Caki2 (cell line): ENCODE data around the gene ATG13. TPM values are rescaled to one million over a fixed set of nuclear protein-coding genes. Genes with fewer than 3 reads are reported as not detected.
"Not testable (repeated sequence)": the region's sequence is repeated elsewhere in the genome, so short reads cannot be mapped to it uniquely, and the experiment has no call there.

Experiments used
- DNase-seq: peaks from one replicate; pipeline ENCODE4 v3.0.0-alpha.2; 2015; ENCODE audit warnings: low read depth
- in situ Hi-C: cut with HindIII; loops from 2 replicates; pipeline ENCODE4 v1.10.0; 2016; ENCODE audit warnings: low sequenced_read_pairs, low pct_unique_long_range_greater_than_20kb, mixed read lengths
- total RNA-seq: library from RNA; depleted of rRNA; stranded (reverse); fragments of >200 nt; shearing (Covaris generic); gene quantifications from 2 replicates; pipeline ENCODE4 v1.2.3, GENCODE V29; 2014; ENCODE audit warnings: low replicate concordance; rRNA removed

Gene ATG13
- 24.5 and 43.1 TPM in 2 replicates for total RNA-seq

DNA sequence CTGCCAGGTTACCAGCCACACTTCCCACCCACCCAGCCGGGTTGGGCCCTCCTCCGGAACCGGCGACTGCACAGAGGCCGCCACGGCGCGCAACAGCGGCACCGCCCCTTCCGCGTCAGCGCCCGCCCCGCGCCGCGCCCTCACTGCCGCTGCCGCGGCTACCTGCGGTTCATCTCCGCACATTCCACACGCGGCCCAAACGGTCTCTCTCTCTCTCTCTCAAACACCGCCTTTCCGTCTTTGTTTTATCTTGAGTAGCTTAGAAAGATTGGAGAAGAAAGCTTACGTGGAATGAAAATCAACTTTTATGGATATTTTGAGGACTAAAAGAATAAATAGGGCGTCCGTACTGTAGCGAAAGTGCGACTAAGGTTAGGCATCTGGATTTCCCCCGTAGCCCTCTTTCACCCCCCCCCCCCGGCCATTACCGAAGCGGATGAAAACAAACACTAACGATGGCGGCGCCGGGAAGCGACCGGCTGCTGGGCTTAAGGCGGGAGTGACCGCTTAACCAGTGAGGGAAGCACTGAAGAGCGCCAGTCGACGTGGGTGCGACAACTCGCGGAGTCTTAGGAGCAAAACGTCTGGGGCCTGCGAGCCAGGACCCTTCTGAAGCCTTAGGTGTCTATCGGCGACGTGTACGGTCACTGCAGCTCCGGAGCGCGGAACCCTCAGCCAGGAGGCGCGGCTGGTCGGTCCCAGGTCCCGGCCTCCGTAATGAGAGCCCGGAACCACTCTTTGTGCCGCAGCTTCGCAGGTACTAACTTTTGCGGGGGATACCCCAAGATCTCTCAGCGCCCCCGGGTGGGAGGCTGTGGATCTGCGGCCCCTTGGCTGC is at the start of gene ATG13, which contains the start of gene HARBI1:
TSS of gene ATG13 (plus strand) at position 420 of the 838 bp plus-strand sequence. CDS start 26,739 bp downstream, outside the sequence.
TSS of gene HARBI1 (minus strand) at position 94 of the 838 bp plus-strand sequence. CDS start 990 bp downstream, outside the sequence.
- peak; percentile 88 for DNase-seq
- in situ Hi-C loops = no loop called here

DNA sequence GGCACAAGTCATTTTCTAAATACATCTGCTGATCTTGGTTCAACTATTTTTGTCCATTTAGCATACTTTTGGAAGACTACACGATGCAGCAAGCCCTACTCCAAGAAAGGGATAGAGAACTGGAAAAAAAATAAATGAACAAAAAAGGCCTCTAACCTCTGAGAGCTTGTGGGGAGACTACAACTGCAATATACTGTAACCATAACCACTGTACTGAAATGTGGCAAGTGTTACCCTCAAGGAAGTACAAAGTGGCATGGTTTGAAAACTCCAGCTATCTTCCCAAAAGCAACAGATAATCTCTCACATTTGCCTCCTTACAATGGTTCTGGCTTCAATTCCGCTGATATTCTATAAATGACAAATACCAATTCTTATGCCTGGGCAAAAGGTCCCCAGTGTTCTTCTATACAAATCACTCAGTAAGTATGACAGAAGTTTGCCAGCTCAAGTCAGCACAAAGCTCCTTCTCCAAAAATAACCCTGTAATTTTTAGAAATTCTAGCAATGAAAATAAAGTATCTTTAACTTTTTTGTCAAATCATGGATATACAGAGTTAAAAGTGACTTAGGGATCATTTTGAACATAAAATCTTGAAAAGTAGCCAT is 46.5 kb upstream of the ATG13 start:
- no peak for DNase-seq
- in situ Hi-C loops = no loop called here

DNA sequence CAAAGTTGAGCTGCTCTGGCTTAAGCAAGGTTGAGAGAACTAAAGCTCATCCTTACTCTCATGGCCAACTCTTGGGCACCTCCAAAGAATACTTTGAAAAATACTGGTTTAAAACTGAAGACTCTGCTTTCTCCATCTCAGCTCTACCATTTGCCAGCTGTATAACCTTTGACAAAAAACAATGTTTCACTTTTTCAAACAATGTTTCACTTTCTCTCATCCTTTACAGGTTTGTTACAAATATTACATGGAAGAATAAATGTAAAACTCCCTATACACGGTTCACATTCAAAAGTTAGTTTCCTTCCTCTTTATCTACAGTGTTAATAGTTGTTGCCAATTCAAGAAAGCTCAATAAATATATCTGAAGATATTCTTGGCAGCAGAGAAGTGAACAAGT is 42.7 kb upstream of the ATG13 start:
- in situ Hi-C loops = no loop called here

DNA sequence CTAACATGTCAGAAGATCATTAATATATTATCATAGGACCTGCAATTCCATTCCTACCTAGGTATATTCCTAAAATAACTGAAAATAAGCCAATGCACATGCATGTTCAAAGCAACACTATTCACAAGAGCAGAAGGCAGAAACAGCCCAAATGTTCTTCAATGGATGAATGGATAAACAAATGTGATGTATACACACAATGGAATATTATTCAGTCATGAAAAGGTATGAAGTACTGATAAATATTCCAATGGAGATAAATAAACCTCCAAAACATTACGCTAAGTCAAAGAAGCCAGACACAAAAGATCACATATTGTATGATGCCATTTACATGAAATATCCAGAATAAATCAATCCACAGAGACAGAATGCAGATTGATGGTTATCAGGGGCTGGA is 40.3 kb upstream of the ATG13 start:
- DNase-seq = no peak
- in situ Hi-C loops = no loop called here

More for the DNA sequence above, 42.7 kb upstream of the ATG13 start:
- no peak for DNase-seq

DNA sequence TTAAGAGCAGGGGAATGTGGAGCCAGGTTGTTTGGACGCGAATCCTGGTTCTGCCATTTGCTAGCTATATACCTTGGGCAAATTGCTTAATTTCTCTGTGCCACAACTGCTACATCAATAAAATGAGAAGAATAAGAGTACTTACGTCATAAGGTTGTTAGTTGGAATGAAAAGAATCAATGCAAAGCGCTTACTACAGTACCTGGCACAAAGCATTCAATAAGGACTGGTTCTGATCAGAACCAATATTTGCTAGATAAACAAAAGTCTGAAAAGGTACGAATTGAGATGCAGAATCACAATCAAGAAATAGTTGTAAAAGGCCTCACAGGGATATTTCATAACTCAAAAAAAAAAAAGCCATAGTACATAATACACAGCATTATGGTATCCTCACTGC is 34.8 kb upstream of the ATG13 start:
- no peak for DNase-seq
- in situ Hi-C loops = no loop called here

DNA sequence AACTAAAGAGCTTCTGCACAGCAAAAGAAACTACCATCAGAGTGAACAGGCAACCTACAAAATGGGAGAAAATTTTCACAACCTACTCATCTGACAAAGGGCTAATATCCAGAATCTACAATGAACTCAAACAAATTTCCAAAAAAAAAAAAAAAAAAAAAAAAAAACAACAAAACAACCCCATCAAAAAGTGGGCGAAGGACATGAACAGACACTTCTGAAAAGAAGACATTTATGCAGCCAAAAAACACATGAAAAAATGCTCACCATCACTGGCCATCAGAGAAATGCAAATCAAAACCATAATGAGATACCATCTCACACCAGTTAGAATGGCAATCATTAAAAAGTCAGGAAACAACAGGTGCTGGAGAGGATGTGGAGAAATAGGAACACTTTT is 33.8 kb upstream of the ATG13 start:
- in situ Hi-C loops, DNase-seq: not testable (repeated sequence)

DNA sequence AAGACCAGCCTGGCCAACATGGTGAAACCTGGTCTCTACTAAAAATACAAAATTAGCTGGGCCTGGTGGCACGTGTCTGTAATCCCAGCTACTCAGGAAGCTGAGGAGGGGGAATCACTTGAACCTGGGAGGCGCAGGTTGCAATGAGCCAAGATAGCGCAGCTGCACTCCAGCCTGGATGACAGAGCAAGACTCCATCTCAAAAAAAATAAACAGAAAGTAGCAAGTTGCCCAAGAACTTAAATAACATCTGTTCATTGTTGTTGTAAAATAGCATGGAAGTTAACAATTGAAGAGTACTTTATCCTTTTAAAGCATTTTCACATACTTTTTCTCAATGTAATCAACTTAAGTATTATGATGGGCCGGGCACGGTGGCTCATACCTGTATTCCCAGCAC is 29.2 kb upstream of the ATG13 start:
- in situ Hi-C loops = no loop called here
- no peak for DNase-seq

DNA sequence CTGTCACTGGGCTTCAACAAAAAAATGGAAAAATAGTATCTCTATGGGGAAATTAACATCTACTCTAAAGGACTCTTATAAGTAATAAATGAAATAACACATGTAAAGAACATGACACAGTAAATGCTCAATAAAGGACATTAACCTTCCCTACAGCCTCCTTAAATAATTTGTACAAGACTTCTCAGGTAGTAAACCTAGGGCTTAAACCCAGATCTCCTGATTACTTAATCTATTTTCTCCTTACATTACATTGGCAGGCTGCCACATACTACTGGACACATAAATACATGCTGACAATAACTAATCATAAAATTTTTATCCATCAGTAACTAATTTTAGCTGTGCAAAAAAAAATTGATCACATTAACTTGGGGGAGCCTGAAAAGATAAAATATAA is 28.4 kb upstream of the ATG13 start:
- no peak for DNase-seq
- in situ Hi-C loops = no loop called here

DNA sequence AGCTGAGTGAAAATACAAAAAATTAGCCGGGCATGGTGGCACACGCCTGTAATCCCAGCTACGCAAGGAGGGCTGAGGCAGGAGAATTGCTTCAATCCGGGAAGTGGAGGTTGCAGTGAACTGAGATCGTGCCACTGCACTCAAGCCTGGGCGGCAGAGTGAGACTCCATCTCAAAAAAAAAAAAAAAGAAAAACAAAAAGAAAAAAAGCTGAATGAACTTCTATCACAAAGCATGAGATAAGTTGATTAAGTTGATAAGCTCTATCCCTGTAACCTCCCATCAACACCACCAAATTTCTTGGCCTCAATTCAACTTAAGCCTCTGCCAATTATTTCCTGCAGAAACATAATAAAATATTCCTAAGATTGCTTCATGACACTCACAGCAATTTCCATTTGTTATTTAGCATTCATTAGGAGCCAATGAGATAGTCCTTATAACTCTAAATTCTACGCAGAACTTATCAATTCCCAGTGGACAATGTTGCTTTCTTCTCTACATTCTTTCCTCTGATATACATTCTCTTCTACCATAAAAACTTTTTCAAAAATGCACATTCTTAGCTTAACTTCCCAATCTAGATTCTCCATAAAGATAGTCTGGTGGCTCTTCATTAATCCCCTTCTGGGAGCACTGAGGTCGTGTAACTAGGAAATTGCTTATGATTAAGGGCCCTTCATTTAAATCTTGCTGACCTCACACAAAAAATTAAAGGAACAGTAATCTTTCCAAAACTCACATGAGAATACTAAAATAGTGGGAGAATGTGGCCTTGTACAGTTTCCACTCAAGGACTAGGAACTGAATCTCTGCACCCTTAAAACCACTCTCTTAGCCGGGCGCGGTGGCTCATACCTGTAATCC is 26.4 kb upstream of the ATG13 start:
- in situ Hi-C loops = no loop called here
- no peak for DNase-seq

DNA sequence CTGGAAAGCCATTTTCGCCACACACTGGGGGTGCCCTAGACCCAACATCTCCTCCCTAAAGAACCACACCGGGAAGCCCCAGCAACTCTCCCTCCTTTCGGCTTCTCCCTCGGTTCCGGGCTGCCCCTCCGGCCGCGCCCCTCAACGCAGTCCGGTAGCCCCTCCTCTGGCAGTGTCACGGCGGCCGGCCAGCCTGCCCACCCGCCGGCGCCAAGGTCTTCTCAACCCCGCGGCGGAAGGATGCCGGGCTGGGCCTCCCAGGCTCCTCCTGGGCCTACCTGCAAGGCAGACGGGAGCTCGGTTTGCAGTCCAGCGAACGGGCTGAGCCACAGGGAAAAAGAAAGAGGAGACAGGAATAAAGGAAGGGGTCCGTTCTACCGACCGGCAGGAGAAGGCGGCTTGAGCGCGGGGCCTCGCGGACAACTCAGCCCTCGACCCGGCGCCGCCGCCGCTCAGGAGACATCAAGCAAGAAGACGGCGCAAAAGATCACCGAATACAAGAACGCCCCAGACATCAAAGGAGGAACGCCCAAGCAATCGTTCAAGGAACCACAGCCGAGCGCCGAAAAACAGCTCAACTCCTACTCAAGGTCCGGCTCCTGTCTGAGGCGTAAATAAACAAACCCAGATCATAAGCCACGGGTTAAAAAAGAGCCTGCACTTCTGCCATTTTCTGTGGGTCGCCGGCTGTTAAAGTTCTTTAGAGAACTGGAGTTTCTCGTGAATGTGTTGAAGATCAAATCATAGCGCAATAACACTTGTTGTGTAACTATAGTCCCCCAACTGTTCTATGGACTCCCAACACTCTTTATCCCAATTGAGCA is 23.6 kb upstream of the ATG13 start, which contains the start of gene AMBRA1:
TSS of gene AMBRA1 (minus strand) at position 474 of the 824 bp plus-strand sequence. CDS start 45,643 bp downstream, outside the sequence.
- DNase-seq = peak; percentile 83
- in situ Hi-C loops = no loop called here

DNA sequence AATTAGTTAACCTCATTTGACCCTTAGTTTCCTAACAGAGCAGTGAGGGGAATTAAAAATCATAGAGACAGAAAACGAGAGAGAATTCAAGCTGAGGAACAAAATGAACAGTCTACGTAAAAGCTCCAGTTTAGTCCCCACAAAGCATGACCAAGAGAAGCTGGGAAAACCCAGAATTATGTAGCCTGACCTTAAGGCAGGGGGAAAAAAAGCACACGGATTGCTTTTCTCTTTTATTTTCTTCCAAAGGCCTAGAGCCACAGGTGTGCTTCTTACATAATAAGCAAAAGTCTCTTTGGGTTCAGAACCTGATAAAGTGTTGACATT is 23.0 kb upstream of the ATG13 start:
- no peak for DNase-seq
- in situ Hi-C loops = no loop called here

DNA sequence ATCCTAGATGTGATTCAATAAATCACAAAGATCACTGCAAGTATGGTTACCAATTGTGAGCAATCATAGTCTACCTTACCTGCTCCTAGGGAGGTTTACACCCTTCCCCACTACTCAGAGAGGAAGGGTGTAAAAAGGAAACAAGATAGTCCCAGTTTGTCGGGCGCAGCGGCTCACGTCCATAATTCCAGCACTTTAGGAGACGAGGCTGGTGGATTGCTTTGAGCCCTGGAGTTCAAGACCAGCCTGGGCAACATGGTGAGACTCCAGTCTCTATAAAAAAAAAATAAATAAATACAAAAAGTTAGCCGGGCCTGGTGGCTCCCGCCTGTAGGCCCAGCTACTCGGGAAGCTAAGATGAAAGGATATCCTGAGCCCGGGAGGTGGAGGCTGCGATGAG is 22.6 kb upstream of the ATG13 start:
- DNase-seq = no peak
- in situ Hi-C loops = no loop called here

DNA sequence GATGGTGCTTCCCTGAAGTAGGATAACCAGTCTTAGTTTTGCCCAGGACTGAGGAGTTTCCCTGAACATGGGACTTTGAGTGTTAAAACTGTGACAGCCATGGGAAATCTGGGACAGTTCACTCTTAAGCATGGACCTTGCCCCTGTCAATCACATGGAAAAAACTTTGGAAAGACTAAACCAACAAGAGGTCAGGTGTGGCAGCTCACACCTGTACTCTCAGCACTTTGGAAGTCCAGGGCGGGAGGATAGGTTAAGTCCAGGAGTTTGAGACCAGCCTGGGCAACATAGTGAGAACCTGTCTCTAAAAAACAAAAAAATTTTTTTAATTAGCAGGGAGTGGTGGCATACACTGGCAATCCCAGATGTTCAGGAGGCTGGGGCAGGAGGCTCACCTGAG is 20.2 kb upstream of the ATG13 start:
- DNase-seq = no peak
- in situ Hi-C loops = no loop called here

DNA sequence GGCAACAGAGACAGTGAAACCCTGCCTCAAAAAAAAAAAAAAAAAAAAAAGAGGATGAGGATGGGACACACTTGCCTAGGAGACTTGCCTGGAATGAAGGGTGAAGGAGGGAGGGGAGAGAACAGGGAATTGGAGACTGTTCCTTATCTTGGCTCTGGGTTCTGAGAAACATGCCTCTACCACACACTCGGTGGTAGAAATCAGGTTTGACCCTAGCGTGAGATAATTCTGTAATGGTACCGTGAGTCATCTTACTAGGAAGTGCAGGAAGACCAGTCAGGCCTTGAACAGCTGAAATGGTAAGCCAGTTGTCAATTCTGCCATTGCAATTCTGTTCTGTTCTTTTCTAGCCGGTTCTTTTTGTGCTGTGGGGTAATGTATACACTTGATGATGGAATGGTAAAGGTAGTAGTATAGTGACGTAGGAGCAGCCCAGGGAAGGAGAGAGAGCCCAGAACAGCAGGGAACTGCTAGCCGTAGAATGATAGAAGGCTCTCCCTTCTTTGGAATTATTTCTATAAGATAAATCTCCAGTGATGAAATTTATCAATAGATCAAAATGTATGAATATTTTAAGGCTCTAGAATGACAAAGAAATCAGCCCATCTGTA is 19.6 kb upstream of the ATG13 start:
- no peak for DNase-seq

DNA sequence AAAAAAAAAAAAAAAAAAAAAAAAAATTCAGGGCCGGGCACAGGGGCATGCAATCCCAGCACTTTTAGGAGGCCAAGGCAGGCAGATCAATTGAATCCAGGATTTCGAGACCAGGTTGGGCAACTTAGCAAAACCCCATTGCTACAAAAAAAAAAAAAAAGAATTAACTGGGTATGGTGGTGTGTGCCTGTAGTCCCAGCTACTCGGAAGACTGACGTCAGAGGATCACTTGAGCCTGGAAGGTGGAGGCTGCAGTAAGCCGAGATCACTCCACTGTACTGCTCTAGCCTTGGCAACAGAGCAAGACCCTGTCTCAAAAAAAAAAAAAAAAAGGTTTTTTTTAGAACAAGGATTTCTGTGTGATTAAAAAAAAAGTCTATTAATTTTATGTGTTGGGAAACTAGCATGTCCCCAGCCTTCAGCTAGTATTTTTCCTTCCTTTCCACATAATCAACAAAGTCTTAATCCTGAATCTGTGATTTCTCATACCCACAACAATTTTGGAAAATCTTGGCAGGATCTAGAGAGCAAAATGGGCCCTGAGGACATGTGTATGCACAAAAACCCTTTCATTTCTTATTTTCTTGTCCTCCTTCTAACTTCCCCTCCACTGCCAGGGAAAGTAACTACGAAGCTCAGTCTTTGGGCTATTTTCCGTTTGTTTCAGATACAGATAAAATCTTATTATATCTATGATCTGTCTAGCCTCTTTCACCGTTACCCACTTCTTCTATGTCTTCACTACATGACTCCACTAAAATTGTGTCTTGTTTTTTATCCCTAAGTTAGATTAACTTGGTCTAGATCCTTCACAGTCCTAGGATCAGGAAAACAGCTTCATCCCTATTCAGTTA is 17.8 kb upstream of the ATG13 start:
- DNase-seq = no peak
- in situ Hi-C loops = no loop called here

More for the DNA sequence above, 19.6 kb upstream of the ATG13 start:
- in situ Hi-C loops = no loop called here

DNA sequence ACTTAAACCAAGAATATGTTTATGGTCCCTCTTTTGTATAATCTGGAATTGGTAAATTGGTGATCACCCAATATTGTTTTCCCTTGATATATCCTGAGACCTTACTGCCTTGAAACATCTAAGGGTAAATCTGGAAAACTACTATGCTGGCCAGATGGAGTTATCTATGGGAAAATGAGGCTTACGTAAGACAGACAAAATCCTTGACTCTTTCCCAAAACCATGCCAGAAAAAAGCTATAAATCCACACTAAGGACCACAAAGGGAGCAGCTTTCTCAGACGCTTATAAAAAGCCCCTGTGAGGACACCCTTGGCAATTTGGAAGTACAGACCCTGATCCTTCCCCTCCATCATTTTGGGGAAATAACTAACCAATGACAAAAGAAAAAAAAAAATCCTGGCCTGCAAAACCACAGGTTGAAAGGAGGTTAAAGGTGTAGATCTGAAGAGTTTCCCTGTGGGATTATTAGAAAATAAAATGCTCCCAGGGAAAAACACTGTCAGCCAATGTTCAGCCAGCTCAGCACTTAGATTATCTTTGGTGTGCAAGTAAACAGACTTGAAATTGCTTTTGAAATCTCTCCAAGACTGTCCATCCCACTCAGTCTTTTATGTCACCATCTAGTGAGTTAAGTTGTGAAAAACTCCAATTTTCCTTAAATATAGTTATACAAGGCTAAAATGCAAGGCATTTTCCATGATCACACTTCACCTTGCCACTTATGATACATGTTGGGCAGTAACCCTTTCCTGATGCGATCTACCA is 17.0 kb upstream of the ATG13 start:
- in situ Hi-C loops = no loop called here
- DNase-seq = no peak
